GM19240 (cell line): ENCODE measurements around the gene CFAP46.
"Not testable (repeated sequence)": the region's sequence is repeated elsewhere in the genome, so short reads cannot be mapped to it uniquely, and the experiment has no call there.

ENCODE experiments used
- DNase-seq: peaks from one replicate; pipeline ENCODE4 v3.0.0; 2011; ENCODE audit warnings: low spot score; ENCODE audit not compliant: insufficient read length

The CFAP46 gene

GRCh38 chr10:132832186-132832969, 110.0 kb downstream of the CFAP46 start:
- no peak for DNase-seq

- no peak for DNase-seq
These were observed 113.0 kb downstream of the CFAP46 start for GRCh38 chr10:132829403-132829802.

GRCh38 chr10:132828681-132829080, 113.7 kb downstream of the CFAP46 start:
- DNase-seq = no peak

- no peak for DNase-seq
These were observed 114.4 kb downstream of the CFAP46 start for GRCh38 chr10:132827861-132828539.

- DNase-seq = no peak
These were observed 115.0 kb downstream of the CFAP46 start for GRCh38 chr10:132827423-132827789.

- DNase-seq = no peak
These were observed 115.6 kb downstream of the CFAP46 start for GRCh38 chr10:132826524-132827422.

- DNase-seq = not testable (repeated sequence)
These were observed 116.4 kb downstream of the CFAP46 start for GRCh38 chr10:132825783-132826523.

- no peak for DNase-seq
These were observed 122.3 kb downstream of the CFAP46 start for GRCh38 chr10:132820056-132820455.

GRCh38 chr10:132817701-132818211, 124.6 kb downstream of the CFAP46 start:
- no peak for DNase-seq

GRCh38 chr10:132816718-132817117, 125.7 kb downstream of the CFAP46 start:
- DNase-seq = no peak

GRCh38 chr10:132815168-132815857, 127.1 kb downstream of the CFAP46 start:
- no peak for DNase-seq

GRCh38 chr10:132814469-132814856, 127.9 kb downstream of the CFAP46 start:
- DNase-seq = no peak

GRCh38 chr10:132813560-132814468, 128.6 kb downstream of the CFAP46 start:
- DNase-seq = no peak

GRCh38 chr10:132813001-132813401, 129.4 kb downstream of the CFAP46 start:
- no peak for DNase-seq

- no peak for DNase-seq
These were observed 129.8 kb downstream of the CFAP46 start for GRCh38 chr10:132812520-132812919.

GRCh38 chr10:132811891-132812481, 130.4 kb downstream of the CFAP46 start:
- no peak for DNase-seq

GRCh38 chr10:132810807-132811700, 131.3 kb downstream of the CFAP46 start:
- no peak for DNase-seq
